Colonic mucosa (tissue), 4 donors: Measurements from ENCODE around the gene KRTAP10-2. TPM values are rescaled to one million over a fixed set of nuclear protein-coding genes. Genes with fewer than 3 reads are reported as not detected.

Experiments used
- DNase-seq: peaks from one replicate; pipeline ENCODE4 v3.0.0-alpha.2; 2020
- H3K27ac ChIP-seq: fragments of 200-600 bp; one replicate; pipeline ENCODE4 v1.8.0; 2021
- H3K27me3 ChIP-seq: fragments of 200-600 bp; one replicate; pipeline ENCODE4 v1.8.0; 2021
- H3K36me3 ChIP-seq: fragments of 200-600 bp; one replicate; pipeline ENCODE4 v1.8.0; 2021
- H3K4me1 ChIP-seq: fragments of 200-600 bp; one replicate; pipeline ENCODE4 v1.8.0; 2021; ENCODE audit warnings: mild to moderate bottlenecking
- H3K4me3 ChIP-seq: fragments of 200-600 bp; one replicate; pipeline ENCODE4 v1.8.0; 2021
- H3K9ac ChIP-seq, 2 donors: one replicate each; pipeline ENCODE4 v1.7.0; 2013; ENCODE audit warnings: control low read depth in 2 of 2, low read depth in 2 of 2, low read length in 2 of 2
- H3K9me3 ChIP-seq: fragments of 200-600 bp; one replicate; pipeline ENCODE4 v1.8.0; 2021
- intact Hi-C: fragments of 100-400 bp; cut with DNase I; formaldehyde crosslinking; loops from one replicate; pipeline ENCODE4 v1.14.1; 2022
- total RNA-seq, 2 donors: library from RNA; stranded (reverse); fragmentation: NEBNext Ultra II Directional in 1 of 2; extraction: Animal tissue kit (Norgen Biotek cat#: 25700) in 1 of 2; gene quantifications; one replicate each; pipeline ENCODE4 v1.2.1, GENCODE V29; 2021
- TF ChIP-seq, protein P1 (sequence below): fragments of 200-600 bp; IDR thresholded peaks from one replicate; pipeline ENCODE4 v1.8.0; 2022; ENCODE audit warnings: antibody characterized with exemption, mild to moderate bottlenecking
- donor health status: healthy.
- donor health status: DM: no; HTN: no; CAD: no.
- donor health status: DM: no; HTN: no; CAD: no.

KRTAP10-2 gene
- total RNA-seq, 2 donors from 2014 or later: not detected

DNA sequence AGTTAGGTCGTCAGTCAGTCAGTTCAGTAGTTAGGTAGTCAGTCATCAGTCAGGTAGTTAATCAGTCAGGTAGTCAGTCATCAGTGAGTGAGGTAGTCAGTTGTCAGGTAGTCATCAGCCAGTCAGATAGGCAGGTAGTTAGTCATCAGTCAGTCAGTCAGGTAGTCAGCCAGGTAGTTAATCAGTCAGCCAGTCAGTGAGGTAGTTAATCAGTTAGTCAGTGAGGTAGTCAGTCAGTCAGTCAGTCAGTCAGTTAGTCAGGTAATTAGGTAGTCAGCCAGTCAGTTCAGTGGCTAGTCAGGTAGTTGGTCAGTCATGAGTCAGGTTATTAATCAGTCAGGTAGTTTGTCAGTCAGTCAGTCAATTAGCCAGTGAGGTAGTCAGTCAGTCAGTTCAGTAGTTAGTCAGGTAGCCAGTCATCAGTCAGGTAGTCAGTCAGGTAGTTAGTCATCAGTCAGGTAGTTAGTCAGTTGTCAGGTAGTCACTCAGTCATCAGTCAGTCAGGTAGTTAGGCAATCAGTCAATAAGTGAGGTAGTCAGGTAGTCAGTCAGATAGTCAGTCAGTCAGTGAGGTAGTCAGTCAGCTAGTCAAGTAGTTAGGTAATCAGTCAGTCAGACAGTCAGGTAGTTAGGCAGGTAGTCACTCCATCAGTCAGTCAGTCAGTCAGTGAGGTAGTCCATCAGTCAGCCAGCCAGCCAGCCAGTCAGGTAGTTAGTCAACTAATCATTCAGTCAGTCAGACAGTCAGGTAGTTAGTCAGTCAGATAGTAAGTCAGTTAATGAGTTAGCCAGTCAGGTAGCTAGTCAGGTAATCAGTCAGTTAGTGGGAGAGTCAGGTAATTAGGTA, 27.5 kb downstream of the KRTAP10-2 start:
- TF ChIP-seq, protein P1, sequence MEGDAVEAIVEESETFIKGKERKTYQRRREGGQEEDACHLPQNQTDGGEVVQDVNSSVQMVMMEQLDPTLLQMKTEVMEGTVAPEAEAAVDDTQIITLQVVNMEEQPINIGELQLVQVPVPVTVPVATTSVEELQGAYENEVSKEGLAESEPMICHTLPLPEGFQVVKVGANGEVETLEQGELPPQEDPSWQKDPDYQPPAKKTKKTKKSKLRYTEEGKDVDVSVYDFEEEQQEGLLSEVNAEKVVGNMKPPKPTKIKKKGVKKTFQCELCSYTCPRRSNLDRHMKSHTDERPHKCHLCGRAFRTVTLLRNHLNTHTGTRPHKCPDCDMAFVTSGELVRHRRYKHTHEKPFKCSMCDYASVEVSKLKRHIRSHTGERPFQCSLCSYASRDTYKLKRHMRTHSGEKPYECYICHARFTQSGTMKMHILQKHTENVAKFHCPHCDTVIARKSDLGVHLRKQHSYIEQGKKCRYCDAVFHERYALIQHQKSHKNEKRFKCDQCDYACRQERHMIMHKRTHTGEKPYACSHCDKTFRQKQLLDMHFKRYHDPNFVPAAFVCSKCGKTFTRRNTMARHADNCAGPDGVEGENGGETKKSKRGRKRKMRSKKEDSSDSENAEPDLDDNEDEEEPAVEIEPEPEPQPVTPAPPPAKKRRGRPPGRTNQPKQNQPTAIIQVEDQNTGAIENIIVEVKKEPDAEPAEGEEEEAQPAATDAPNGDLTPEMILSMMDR: no peak

DNA sequence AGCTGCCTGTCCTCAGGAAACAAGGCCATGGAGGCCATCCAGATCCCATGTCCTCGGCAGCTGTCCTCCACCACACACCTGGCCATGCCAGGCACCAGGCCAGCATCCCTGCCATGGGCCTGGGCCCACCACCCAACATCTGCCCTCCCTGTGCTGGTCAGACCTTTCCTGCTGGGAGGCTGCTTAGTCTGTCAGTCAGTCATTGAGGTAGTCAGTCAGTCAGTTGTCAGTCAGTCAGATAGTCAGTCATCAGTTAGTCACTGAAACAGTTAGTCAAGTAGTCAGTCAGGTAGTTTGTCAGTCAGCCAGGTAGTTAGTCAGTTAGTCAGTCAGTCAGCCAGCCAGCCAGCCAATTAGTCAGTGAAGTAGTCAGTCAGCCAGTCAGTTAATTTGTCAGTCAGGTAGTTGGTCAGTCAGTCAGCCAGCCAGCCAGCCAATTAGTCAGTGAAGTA, 28.5 kb downstream of the KRTAP10-2 start:
- Histone ChIP-seq H3K9me3 (no peaks in the 10 kb centered on the region), H3K36me3 (no peaks in the 10 kb centered on the region), H3K4me3 (no peak overlapping the region), H3K4me1 (no peaks in the 10 kb centered on the region), H3K27me3 (no peaks in the 10 kb centered on the region), H3K27ac (no peak overlapping the region), H3K9ac (no peak overlapping the region)
- intact Hi-C loops: no loop called here
- TF ChIP-seq, protein P1: no peak
- no peak for DNase-seq

More for the DNA sequence above, 27.5 kb downstream of the KRTAP10-2 start:
- no peaks in the 10 kb centered on the region for H3K27me3 ChIP-seq
- no peak overlapping the region for H3K27ac ChIP-seq
- H3K36me3 ChIP-seq: no peaks in the 10 kb centered on the region
- no peak overlapping the region for H3K4me3 ChIP-seq
- no peaks in the 10 kb centered on the region for H3K4me1 ChIP-seq
- no peak overlapping the region for H3K9ac ChIP-seq
- intact Hi-C loops: no loop called here
- no peak for DNase-seq
- no peaks in the 10 kb centered on the region for H3K9me3 ChIP-seq

DNA sequence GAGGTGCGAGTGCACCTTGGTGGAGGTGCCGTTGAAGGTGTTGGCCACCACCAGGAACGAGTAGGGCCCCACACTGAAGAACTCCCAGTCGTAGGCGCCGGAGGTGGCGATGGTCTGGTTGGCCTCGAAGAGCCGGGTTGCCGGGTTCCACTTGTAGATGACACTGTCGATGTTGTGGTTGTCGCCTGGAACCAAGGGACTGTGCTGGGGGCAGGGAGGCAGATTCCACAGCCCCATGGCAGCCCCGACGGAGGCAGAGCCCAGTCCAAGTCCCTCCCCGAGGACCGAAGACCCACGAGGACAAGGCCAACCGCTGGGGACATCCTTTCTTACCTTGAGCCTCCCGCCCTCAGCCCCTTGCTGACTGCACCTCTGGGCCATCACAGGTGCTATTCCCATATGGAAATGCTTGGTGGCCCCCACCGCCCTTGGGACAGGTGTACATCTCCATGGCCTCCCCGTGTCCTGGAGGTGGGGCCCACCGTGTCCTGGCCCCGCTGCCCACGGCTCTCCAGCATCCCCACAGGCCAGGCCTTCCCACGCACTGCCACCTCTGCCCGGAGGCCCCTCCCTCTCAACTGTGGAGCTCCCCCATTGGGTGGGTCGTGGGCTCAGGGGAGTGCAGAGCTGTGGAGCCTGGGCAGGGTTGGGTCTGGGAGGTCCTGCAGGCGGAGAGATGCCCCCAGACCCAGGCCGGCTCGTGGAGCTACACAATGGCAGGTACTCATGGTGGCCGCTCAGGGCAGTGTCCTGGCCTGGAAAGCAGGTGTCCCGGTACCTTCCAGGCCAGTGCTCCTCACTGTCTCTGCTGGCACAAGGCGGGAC, 29.2 kb downstream of the KRTAP10-2 start:
- no peaks in the 10 kb centered on the region for H3K36me3 ChIP-seq
- H3K4me3 ChIP-seq: no peak overlapping the region
- no peaks in the 10 kb centered on the region for H3K4me1 ChIP-seq
- no peak overlapping the region for H3K9ac ChIP-seq
- H3K9me3 ChIP-seq: no peaks in the 10 kb centered on the region
- no peak overlapping the region for H3K27ac ChIP-seq
- TF ChIP-seq, protein P1: no peak
- H3K27me3 ChIP-seq: no peaks in the 10 kb centered on the region
- intact Hi-C loops: no loop called here
- DNase-seq: no peak

DNA sequence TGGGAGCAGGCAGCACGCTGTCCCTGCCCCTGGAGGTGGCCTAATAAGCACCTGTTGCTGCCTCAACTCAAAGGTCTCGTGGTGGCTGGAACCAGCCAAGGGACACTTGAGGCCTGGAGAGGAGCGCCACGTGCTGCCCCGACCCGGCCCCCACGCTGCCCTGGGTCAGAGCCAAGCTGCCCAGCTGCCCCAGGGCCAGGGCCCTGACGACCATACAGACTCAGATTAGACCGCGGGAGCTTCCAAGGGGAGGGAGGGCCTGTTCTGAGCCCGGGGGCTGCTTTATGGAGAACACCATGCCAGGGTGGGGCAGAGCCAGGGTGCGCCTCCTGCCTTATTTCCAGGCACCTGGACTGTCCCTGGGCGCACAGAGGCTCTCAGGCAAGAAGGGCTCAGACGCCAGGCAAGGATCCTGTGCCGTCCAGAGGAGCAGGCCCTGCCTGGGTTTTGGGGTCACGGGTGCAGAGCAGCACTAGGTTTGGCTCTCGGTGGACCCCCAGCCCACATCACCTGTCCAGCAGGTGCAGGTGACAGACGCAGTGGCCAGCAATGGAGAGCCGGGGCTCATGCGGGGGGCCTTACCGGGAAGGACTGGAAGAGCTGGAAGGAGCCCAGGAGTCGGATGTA, 29.9 kb downstream of the KRTAP10-2 start:
- intact Hi-C loops: no loop called here
- Histone ChIP-seq H3K4me1 (no peaks in the 10 kb centered on the region), H3K27me3 (no peaks in the 10 kb centered on the region), H3K27ac (no peak overlapping the region), H3K9ac (no peak overlapping the region), H3K36me3 (no peaks in the 10 kb centered on the region), H3K4me3 (no peak overlapping the region), H3K9me3 (no peaks in the 10 kb centered on the region)
- TF ChIP-seq, protein P1: no peak
- DNase-seq: no peak
